DMS114 treated with DMSO at 0.1 percent for 48 hours (cell line): ENCODE results near the gene RELL1.

ENCODE experiments used
- DNase-seq: peaks from one replicate; lab custom pipeline; 2025; ENCODE audit not compliant: unreplicated experiment; lab: John Stamatoyannopoulos, UW

The RELL1 gene

GRCh38 chr4:37667197-37668100 lies 18.7 kb downstream of the RELL1 start:
- DNase-seq, result no peak

- no peak for DNase-seq
These were observed 19.5 kb downstream of the RELL1 start for GRCh38 chr4:37666625-37667071.

GRCh38 chr4:37665333-37666320 lies 20.5 kb downstream of the RELL1 start:
- no peak for DNase-seq

DNA sequence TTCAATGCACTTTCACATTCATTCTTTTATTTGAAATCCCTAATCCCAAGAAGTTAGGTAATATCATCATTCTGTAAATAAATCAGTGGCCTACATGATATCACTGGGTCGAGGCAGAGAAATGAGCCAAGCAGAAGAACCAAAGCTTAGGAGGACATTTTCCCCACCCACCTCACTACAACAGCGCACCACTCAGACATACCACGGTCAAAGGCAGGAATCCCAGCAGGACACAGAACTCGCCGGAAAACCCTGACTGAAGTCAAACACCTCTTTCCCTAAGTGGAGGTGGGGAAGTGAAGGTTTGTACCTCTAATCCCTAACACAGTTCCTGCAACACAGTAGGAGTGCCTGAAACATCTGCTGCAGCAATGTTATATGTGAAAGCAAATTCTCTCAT lies 21.5 kb downstream of the RELL1 start:
- no peak for DNase-seq

GRCh38 chr4:37663552-37663951 lies 22.6 kb downstream of the RELL1 start:
- DNase-seq, result no peak

DNA sequence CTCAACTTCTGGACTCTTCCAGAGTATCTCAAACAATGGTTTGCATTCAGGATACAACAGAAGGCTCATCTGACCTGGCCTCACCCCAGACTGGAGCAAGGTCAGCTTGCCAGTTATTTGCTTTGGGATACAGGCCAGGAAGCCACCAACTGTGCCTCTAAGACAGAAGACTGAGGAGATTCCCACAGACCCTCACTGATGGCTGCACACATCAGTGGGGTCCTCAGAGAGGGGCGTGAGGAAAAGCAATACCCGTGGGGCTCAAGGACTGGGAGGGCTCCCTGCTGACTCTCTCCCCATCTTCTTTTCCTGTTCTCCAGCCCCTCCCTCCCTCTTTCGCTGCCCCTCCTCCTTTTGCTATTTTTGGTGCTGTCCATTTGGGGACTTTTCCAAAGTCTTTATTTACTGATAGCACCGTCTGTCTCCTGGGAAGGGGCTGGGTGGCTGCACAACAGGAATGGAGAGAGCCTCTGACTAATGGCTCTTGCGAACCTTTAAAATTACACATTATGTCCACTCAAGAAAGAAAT lies 23.2 kb downstream of the RELL1 start:
- DNase-seq, result no peak

GRCh38 chr4:37662251-37662650 lies 23.9 kb downstream of the RELL1 start:
- no peak for DNase-seq

- DNase-seq, result no peak
These were observed 24.4 kb downstream of the RELL1 start for GRCh38 chr4:37661772-37662171.

GRCh38 chr4:37659696-37660095 lies 26.5 kb downstream of the RELL1 start:
- DNase-seq, result no peak

DNA sequence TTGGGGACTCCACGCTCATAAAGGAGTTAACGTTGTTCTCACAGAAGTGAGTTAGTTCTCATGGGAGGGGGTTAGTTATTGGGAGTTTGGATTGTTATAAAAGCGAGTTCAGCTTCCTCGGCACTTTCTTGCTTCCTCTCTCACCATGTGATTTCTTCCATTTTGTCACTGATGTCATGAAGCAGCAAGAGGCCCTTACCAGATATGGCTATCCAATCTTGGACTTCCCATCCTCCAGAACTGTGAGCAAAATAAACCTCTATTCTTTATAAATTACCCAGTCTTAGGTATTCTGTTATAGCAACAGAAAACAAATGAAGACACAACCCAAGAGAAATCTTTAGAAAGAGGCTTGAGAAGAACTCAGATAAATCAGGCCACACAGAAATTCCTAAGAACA lies 29.5 kb downstream of the RELL1 start:
- no peak for DNase-seq

- DNase-seq, result no peak
These were observed 32.6 kb downstream of the RELL1 start for GRCh38 chr4:37653601-37654000.

DNA sequence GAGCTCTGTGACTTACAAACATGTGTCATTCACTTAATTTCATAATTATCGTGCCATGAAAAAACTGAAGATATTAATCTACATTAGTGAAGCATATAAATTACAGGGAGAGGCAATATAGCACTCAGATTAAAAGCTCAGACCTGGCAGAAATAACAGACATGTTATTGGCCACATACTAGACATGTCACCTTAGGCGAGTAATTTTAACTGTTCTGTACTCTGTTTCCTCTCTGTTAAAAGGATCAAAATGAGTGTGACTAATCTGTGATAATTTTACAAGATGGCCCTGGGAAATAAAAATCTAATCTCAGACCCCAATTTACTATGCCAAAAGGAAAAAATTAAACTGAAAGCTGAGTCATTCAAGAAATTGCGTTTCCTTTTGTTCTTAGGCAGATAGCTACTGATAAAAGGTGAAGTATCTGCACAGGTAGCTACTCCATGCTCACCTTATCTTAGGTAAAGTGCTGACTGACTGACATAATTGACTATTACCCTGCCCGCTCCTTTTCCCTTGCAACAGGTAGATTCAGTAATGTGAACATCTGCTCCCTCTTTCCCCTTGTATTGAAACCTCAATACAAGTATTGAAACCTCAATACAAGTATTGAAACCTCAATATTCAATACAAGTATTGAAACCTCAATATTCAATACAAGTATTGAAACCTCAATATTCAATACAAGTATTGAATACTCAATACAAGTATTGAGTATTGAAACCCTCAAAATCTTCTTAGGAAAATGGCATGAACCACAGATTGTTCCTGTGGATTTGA lies 33.2 kb downstream of the RELL1 start:
- no peak for DNase-seq

DNA sequence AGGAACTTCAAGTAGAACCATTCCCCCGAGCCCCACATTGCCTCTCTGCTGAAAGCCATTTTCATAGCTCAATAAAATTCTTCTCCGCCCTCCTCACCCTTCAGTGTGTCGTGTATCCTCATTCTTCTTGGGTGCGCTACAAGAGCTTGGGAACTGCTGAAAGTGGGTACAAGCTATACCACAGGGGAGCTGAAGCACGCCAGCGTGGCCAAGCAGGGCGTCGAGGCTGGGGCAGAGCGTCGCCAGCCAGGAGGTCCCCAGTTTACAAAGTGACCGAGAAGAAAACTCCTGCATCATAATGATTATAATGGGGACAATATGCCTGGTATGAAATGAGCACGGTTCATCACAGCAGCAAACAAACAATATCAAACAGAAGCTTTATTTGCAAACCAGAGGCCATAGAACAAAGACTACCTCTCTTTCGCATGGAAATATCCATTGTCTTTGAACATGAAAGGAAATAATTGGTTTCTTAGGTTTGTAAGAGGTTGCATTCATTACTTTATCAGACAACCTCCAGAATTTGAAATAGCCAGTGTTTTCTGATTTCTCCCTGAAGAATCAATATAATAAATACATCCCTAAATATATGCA lies 34.3 kb downstream of the RELL1 start:
- no peak for DNase-seq

DNA sequence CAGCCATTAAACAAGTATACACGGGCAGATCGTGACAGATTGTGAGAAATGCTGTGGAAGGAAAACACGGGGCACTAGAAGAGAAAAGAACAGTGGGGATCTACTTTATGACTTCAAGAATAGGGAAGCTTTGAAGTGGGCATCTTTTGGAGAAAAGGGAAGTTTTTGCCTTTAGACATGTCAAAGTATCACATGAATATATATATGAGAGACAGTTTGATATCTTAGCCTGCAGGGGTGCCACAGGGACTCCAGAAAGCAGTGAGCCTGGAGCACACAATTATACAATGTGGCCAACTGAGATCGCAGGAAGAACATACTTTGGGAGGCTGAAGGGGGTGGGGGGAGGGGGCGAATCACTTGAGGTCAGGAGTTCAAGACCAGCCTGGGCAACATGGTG lies 35.7 kb downstream of the RELL1 start:
- DNase-seq, result no peak

- no peak for DNase-seq
These were observed 36.9 kb downstream of the RELL1 start for GRCh38 chr4:37649268-37649667.

DNA sequence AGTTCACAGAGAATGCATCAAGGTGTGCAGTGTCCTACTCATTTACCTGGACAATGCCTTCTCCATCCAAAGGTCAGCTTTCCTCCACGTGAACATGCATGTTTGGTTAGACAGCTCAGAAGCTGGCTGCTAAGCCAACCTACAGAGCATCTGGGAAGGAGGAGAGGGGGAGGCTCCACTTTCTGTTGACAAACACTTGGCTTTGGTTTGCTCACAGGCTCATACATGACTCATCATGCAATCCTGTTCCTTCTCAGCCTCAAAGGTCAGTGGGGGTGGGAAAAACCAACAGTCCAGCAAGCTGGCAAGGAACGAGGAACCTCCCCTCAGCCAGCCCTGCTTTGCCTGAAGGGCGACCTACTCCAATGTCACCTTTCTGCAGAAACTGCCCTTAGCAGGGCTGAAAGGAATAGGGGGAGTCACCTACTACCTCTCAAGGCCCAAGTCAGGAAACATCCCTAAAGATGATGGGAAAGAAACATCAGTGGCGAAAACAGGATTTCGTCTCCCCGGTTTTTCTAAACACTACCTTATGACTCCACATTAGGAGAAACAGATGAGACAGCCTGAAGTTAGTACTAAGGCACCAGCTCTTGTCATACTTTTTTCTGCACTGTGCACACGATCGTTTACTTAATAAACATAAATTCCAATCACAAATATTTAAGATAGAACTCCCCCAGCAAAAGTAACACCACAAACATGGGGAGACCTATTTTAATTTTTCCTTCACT lies 37.9 kb downstream of the RELL1 start:
- no peak for DNase-seq

DNA sequence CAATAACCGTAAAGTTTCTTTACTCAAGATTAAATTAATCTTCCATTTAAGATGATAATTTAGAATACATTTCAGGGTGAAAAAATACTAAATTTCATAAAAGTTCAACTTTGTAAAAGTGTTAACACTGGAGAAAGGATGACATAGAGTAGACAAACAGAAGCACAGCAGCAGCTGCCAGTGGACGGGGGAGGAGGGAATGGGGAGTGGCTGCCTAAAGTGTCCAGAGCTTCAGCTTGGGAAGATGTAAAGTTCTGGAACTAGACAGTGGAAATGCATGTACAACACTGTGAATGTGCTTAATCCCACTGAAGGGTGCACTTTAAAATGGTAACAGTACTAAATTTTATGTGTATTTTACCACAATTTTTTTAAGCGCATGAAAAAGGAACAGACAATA lies 39.9 kb downstream of the RELL1 start:
- DNase-seq, result no peak

DNA sequence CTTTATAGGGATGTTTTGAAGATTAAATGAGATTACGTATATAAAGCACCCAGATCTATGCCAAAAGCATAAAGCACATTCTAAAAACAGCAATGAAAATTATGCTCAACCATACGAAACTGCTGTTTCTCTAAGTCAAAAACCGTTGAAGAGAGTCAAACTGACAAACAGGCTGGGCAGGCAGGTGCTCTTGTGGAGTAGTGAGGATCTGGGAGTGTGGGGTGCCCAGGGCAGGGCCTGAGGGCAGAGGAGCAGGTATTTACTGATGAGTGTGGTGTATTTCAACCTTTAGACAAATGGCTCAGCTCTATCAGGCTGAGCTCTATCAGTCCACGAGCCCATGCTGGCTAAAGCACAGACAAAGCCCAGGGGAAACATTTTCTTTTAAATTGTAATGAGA lies 40.4 kb downstream of the RELL1 start:
- DNase-seq, result no peak

- no peak for DNase-seq
These were observed 41.2 kb downstream of the RELL1 start for GRCh38 chr4:37644962-37645361.
